GM12892 (cell line): ENCODE data around the gene RPL32.

Experiments used
- POLR2A ChIP-seq: IDR thresholded peaks from 2 replicates; pipeline ENCODE4 v1.6.1; 2011; ENCODE audit warnings: low read depth, low read length, control low read depth
- POLR2AphosphoS5 ChIP-seq: IDR thresholded peaks from 2 replicates; pipeline ENCODE4 v1.6.1; 2011; ENCODE audit warnings: low read depth, low read length, control low read depth

DNA sequence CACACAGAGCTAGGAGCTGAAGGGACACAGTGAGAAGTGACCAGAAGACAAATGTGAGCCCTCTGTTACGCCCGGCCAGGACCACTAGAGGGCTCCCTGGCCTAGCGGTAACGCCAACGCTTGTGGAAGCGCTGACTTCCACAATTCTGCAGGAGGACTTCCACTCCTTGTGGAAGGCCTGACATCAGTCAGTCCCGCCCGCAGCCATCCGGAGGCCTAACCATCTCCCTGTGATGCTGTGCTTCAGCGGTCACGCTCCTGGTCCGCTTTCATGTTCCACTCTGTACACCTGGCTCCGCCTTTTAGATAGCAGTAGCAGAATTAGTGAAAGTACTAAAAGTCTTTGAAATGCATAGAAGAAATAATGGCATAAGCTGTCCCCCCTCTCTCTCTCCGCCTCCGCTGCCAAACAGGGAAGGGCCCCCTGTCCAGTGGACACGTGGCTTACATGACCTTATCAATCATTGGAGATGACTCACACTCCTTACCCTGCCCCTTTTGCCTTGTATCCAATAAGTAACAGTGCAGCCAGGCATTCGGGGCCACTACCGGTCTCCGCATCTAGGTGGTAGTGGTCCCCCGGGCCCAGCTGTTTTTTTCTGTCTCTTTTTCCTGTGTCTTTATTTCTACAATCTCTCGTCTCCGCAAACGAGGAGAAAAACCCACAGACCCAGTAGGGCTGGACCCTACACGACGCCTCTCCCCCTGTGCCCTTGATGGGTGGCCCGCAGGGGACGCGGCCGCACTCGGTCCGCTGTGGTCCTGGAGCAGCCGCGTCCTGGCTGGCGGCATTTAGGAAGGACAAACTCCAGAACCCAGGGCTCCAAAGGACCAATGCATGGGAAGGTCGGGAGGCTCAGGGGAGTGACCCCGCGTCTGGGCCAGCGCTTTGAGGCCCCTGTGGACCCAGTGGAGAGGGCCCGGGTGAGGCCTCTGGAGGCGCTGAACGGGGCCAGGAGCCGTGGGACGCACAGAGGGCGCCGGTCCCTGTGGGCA is 27.0 kb upstream of the RPL32 start:
- no peak for TF ChIP-seq POLR2A
- no peak for TF ChIP-seq POLR2AphosphoS5
